ENCODE results near the gene ANKRD40. TPM values are rescaled to one million over a fixed set of nuclear protein-coding genes. Genes with fewer than 3 reads are reported as not detected.

The ANKRD40 gene
- total and polyA plus RNA-seq, 10 of the 15 experiments (the other 5 are each of a cell fraction or from before 2014, with no cell fraction given) = 5.9 to 21.7 (median 14.8) TPM

DNA sequence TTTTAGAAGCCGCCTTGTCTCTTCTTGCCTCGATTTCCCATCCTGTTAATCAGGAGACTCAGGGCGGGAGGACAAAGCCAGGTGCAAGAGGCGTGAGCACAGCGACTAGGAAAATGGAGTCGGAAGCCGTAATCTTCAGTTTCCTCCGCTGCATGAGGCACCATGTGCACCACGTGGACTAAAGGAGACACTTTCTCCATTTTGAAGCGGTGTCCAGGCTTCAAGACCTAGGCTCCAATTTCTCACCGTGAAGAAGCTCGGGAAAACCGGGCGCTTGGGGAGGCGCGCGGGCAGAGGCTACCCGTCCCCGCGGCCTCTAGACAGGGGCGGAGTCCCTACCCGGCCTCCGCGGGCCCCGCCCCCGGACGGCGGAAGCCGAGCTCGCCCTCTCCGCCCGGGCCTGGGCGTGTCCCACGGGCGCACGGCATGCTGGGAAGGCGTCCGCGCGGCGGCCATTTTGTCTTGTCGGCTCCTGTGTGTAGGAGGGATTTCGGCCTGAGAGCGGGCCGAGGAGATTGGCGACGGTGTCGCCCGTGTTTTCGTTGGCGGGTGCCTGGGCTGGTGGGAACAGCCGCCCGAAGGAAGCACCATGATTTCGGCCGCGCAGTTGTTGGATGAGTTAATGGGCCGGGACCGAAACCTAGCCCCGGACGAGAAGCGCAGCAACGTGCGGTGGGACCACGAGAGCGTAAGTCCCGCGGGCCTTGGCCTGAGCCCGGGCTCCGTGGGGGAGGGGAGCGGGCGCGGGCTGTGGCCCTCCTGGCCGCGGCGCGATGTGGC lies 11.6 kb upstream of the ANKRD40 start, which contains the start of gene LUC7L3 (continued):
- peak; percentile 13; the same call in 1 of the 2 replicates for TF ChIP-seq PKNOX1 (IDR thresholded peaks at IDR 0.05)
- no peak for TF ChIP-seq JUND (IDR thresholded peaks at IDR 0.05; ENCODE audit: low read depth, low read length)
- TF ChIP-seq CHD4 (IDR thresholded peaks at IDR 0.05) = no peak
- TF ChIP-seq ASH2L (IDR thresholded peaks at IDR 0.05; ENCODE audit: borderline replicate concordance, low read depth) = peak; percentile 91; the same call in 1 of the 2 replicates
- TF ChIP-seq MTA2 (IDR thresholded peaks at IDR 0.05; ENCODE audit: low read depth) = no peak
- TF ChIP-seq, protein P1, sequence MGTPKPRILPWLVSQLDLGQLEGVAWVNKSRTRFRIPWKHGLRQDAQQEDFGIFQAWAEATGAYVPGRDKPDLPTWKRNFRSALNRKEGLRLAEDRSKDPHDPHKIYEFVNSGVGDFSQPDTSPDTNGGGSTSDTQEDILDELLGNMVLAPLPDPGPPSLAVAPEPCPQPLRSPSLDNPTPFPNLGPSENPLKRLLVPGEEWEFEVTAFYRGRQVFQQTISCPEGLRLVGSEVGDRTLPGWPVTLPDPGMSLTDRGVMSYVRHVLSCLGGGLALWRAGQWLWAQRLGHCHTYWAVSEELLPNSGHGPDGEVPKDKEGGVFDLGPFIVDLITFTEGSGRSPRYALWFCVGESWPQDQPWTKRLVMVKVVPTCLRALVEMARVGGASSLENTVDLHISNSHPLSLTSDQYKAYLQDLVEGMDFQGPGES (IDR thresholded peaks at IDR 0.05) = no peak
- peak; percentile 89; the same call in 1 of the 2 replicates for TF ChIP-seq HDAC2 (IDR thresholded peaks at IDR 0.05)
- TF ChIP-seq BACH1 (IDR thresholded peaks at IDR 0.05; ENCODE audit: borderline replicate concordance) = peak; percentile 63; the same call in 1 of the 2 replicates
- TF ChIP-seq STAT1 (conservative IDR thresholded peaks at IDR 0.05) = peak; percentile 80; the same call in 1 of the 2 replicates
- TF ChIP-seq USF1 (IDR thresholded peaks at IDR 0.05; ENCODE audit: borderline replicate concordance, extremely low read length, insufficient read depth, low read depth, low read length) = peak; percentile 53
- TF ChIP-seq, protein P2, sequence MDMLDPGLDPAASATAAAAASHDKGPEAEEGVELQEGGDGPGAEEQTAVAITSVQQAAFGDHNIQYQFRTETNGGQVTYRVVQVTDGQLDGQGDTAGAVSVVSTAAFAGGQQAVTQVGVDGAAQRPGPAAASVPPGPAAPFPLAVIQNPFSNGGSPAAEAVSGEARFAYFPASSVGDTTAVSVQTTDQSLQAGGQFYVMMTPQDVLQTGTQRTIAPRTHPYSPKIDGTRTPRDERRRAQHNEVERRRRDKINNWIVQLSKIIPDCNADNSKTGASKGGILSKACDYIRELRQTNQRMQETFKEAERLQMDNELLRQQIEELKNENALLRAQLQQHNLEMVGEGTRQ (IDR thresholded peaks at IDR 0.05; ENCODE audit: borderline replicate concordance, low read depth, low read length) = no peak; the same call in 1 of the 2 replicates
- TF ChIP-seq MYB (IDR thresholded peaks at IDR 0.05; ENCODE audit: borderline replicate concordance, low read depth, low read length) = no peak
- TF ChIP-seq MLLT1 (IDR thresholded peaks at IDR 0.05) = peak; percentile 45
- TF ChIP-seq, protein P3, sequence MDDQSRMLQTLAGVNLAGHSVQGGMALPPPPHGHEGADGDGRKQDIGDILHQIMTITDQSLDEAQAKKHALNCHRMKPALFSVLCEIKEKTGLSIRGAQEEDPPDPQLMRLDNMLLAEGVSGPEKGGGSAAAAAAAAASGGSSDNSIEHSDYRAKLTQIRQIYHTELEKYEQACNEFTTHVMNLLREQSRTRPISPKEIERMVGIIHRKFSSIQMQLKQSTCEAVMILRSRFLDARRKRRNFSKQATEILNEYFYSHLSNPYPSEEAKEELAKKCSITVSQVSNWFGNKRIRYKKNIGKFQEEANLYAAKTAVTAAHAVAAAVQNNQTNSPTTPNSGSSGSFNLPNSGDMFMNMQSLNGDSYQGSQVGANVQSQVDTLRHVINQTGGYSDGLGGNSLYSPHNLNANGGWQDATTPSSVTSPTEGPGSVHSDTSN (IDR thresholded peaks at IDR 0.05; ENCODE audit: insufficient replicate concordance, low read depth, low read length) = no peak
- no peak for TF ChIP-seq ZBTB4 (CRISPR knock-in tag; IDR thresholded peaks at IDR 0.05)
- TF ChIP-seq TAF1 (IDR thresholded peaks at IDR 0.05; ENCODE audit: borderline replicate concordance, low read depth, low read length) = peak; percentile 85
- peak; percentile 88 for TF ChIP-seq MAX (IDR thresholded peaks at IDR 0.05; ENCODE audit: low read depth, low read length)
- peak; percentile 66 for TF ChIP-seq NR2C1 (IDR thresholded peaks at IDR 0.05)
